ENCODE data around the gene TMEM175. TPM values are rescaled to one million over a fixed set of nuclear protein-coding genes. Genes with fewer than 3 reads are reported as not detected.
A peak's percentile ranks its signal among the peaks of the same experiment; 100 is the strongest.

TMEM175 gene
- total and polyA plus RNA-seq, 2 of the 8 experiments (the other 6 are each of a cell fraction or from before 2014, with no cell fraction given): 4.9 to 20.7 TPM

DNA sequence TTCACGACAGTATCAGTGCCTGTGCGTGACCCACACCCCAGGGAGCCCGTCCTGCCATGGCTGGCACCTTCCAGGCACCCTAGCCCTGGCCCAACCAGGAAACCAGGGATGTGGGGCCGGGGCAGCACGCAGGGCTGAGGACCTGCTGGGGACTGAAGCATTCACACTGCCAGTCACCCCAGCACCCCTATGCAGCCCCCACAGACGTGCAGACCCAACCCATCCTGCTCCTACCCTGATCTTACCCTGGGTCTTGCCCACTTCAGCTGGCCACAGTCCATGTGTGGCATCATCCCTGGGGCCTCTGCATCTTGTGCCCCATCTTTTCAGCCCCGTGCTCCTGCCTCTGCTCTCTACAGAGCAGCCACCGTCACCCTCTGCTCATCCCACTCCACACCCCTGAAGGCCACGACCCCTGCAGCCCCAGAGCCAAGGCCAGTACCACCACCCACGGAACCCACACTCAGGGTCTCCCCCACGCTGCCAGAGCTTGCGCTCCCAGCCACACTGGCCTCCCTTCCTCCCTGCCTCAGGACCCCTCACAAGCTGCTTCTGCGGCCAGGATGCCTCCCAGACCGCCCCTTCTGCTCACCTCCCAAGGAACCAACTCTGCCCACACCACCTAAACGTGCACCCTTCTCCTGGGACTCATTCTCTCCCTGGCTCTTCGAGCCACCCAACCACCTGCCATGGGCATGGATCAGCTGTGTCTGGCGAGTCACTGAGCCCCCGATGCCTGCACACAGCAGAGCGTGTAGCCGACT is 25.7 kb upstream of the TMEM175 start:
- CTCF ChIA-PET (ENCODE audit: partially characterized antibody): interaction anchor here (1.3 to 2.6 kb wide), 2 partner anchors 9 to 15 kb away, joined by 4 to 7 read pairs; no protein-coding TSS in a partner anchor
- H3K4me3 ChIP-seq (ENCODE audit: extremely low read depth in 1 of 4, insufficient read depth in 2 of 4, low read depth in 3 of 4, low read length in 4 of 4): no peak overlapping the region
- DNase-seq (ENCODE audit: low read depth in 1 of 2, low spot score in 2 of 2) (no peak), FAIRE-seq (no peak)
- no peak overlapping the region for H2BK12ac ChIP-seq (ENCODE audit: low read depth, low read length)
- no peak overlapping the region for H3K4ac ChIP-seq (replicated peaks; ENCODE audit: insufficient read length, low read depth, low read length)
- H2AK5ac ChIP-seq (ENCODE audit: low read depth, low read length): no peak overlapping the region
- H3K36me3 ChIP-seq (ENCODE audit: control insufficient read depth in 2 of 4, insufficient read depth in 4 of 4, low read length in 3 of 4): peaks cover 0 to 4% (median 1%) of the 10 kb centered on the region in 4 experiments; a peak in 1 of 8 replicates
- H2BK15ac ChIP-seq (ENCODE audit: low read length): no peak overlapping the region
- WGBS, 2 experiments (ENCODE audit: extremely low coverage in 1 of 2, insufficient coverage in 1 of 2, insufficient read length in 1 of 2, insufficient replicate concordance in 2 of 2, low coverage in 1 of 2, low lambda C conversion rate in 2 of 2, missing lambda C conversion rate in 1 of 2): 92% methylated on average over 19 of the region's 20 CpGs; no CpG with 5 or more reads in 1 of the 2 experiments
- no peaks in the 10 kb centered on the region; a peak in 1 of 7 replicates for H3K27me3 ChIP-seq (replicated peaks in 1 of 4; ENCODE audit: control insufficient read depth in 3 of 4, extremely low read depth in 1 of 4, insufficient read depth in 3 of 4, low read length in 3 of 4)
- H2BK5ac ChIP-seq (ENCODE audit: low read depth, low read length): no peak overlapping the region
- no peak overlapping the region for H3K18ac ChIP-seq (ENCODE audit: extremely low read depth, low read length)
- peaks cover 0 to 10% of the 10 kb centered on the region in 2 experiments; a peak in 1 of 4 replicates for H3K9me3 ChIP-seq (ENCODE audit: insufficient read depth in 2 of 2, low read depth in 1 of 2, low read length in 1 of 2)
- H3K79me1 ChIP-seq (ENCODE audit: low read depth, low read length): peaks cover 8% of the 10 kb centered on the region; the same call in 1 of the 2 replicates
- POLR2A ChIA-PET (ENCODE audit: partially characterized antibody): interaction anchor here (0.7 kb wide), 1 partner anchor 11 kb away, joined by 3 read pairs; no protein-coding TSS in a partner anchor
- no peak overlapping the region for H4K5ac ChIP-seq (ENCODE audit: insufficient read length, low read depth, low read length)
- peak overlapping the region; percentile 3; the same call in 1 of the 2 replicates for H4K8ac ChIP-seq (ENCODE audit: extremely low read depth, insufficient read depth, low read length)
- no peak overlapping the region for H3K27ac ChIP-seq (ENCODE audit: low read depth, low read length)
- H3K4me1 ChIP-seq (replicated peaks in 1 of 4; ENCODE audit: control insufficient read depth in 3 of 4, insufficient read depth in 4 of 4, low read length in 3 of 4): peaks cover 0 to 8% (median 0%) of the 10 kb centered on the region in 4 experiments; a peak in 3 of 7 replicates
- H3K79me2 ChIP-seq (ENCODE audit: control insufficient read depth in 1 of 2, insufficient read depth in 2 of 2, low read length in 2 of 2): peaks cover 0 to 4% of the 10 kb centered on the region in 2 experiments; a peak in 2 of 4 replicates
- H3K14ac ChIP-seq (ENCODE audit: insufficient read length): no peak overlapping the region
- H3K23ac ChIP-seq (ENCODE audit: insufficient read length): no peak overlapping the region
- no peak overlapping the region; a peak in 2 of 7 replicates for H3K9ac ChIP-seq (replicated peaks in 1 of 4; ENCODE audit: extremely low read depth in 1 of 4, low read depth in 3 of 4, low read length in 3 of 4)
- no peak overlapping the region for H3K4me2 ChIP-seq (ENCODE audit: insufficient read depth in 1 of 2, low read depth in 2 of 2, low read length in 2 of 2)
- no peak overlapping the region for H4K91ac ChIP-seq (replicated peaks; ENCODE audit: insufficient read length, low read length)
- no peaks in the 10 kb centered on the region for H3K23me2 ChIP-seq (ENCODE audit: low read depth, low read length)
- no peak overlapping the region for H3K56ac ChIP-seq (replicated peaks; ENCODE audit: insufficient read length, low read depth, low read length)
- no peak overlapping the region for H2AFZ ChIP-seq (ENCODE audit: low read length)
- no peak overlapping the region for H2BK20ac ChIP-seq (ENCODE audit: low read length)
- H4K20me1 ChIP-seq (replicated peaks in 1 of 2; ENCODE audit: control insufficient read depth in 1 of 2, insufficient read depth in 2 of 2, low read length in 2 of 2): peaks cover 3 to 6% of the 10 kb centered on the region in 2 experiments
- H2BK120ac ChIP-seq (replicated peaks; ENCODE audit: low read depth, low read length): no peak overlapping the region
- no peak for TF ChIP-seq SAP30 (IDR thresholded peaks at IDR 0.05; ENCODE audit: insufficient read depth, insufficient replicate concordance, low read length)
- no peak for TF ChIP-seq HDAC6 (IDR thresholded peaks at IDR 0.05; ENCODE audit: low read depth, low read length)
- TF ChIP-seq KDM5A (IDR thresholded peaks at IDR 0.05; ENCODE audit: low read length): no peak
- TF ChIP-seq SP4 (IDR thresholded peaks at IDR 0.05; ENCODE audit: low read length): no peak
- no peak for TF ChIP-seq KDM4A (IDR thresholded peaks at IDR 0.05; ENCODE audit: low read depth, low read length, severe bottlenecking)
- TF ChIP-seq MAFK (IDR thresholded peaks at IDR 0.05; ENCODE audit: low read depth, low read length): no peak
- TF ChIP-seq CHD2 (IDR thresholded peaks at IDR 0.05; ENCODE audit: low read length): no peak
- TF ChIP-seq HDAC2 (IDR thresholded peaks at IDR 0.05; ENCODE audit: borderline replicate concordance in 1 of 2, low read depth in 2 of 2, low read length in 2 of 2): no peak
- no peak for TF ChIP-seq SRF (IDR thresholded peaks at IDR 0.05; ENCODE audit: low read depth, low read length)
- TF ChIP-seq CBX5 (IDR thresholded peaks at IDR 0.05; ENCODE audit: low read depth, low read length): no peak
- TF ChIP-seq JUN (IDR thresholded peaks at IDR 0.05; ENCODE audit: low read depth, low read length): no peak
- TF ChIP-seq RFX5 (IDR thresholded peaks at IDR 0.05; ENCODE audit: borderline replicate concordance, low read depth, low read length): no peak
